Measurements from ENCODE around the gene SLC66A1. TPM values are rescaled to one million over a fixed set of nuclear protein-coding genes. Genes with fewer than 3 reads are reported as not detected.
A peak's percentile ranks its signal among the peaks of the same experiment; 100 is the strongest.

Gene SLC66A1
- total and polyA plus RNA-seq, 5 donors from 2014 or later: 3.2 to 8.7 (median 5.2) TPM

DNA sequence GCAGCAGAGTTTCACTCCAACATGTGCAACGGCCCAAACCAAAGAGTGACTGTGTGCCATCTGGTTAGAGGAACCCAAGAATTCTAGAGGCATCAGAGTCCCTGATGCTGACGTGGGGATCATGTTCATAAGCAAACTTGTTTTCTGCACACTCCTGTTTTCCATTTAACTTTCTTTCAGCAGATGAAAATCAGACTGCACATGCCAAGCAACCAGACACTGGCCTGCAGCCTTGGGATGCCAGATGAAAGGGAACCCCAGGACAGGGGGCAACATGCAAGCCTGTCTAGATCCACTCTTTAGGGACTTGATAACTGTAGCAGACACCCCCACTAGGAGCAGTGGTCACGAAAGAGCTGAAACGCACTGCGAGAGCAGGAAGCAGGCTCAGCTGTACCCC is 56.8 kb downstream of the SLC66A1 start:
- peak overlapping the region in 1 of 3 donors; percentile 84 for H3K27ac Mint-ChIP-seq
- H3K27me3 ChIP-seq (ENCODE audit: control insufficient read depth, insufficient read depth, low read length): no peaks in the 10 kb centered on the region
- H3K36me3 ChIP-seq (ENCODE audit: control insufficient read depth, insufficient read depth, low read length): peaks cover 32% of the 10 kb centered on the region
- H3K9me3 ChIP-seq (ENCODE audit: control insufficient read depth in 2 of 2, low read length in 2 of 2): no peaks in the 10 kb centered on the region
- no peak overlapping the region for H3K27ac ChIP-seq (ENCODE audit: insufficient read depth, low read length, poor library complexity, severe bottlenecking)
- H3K4me3 ChIP-seq (ENCODE audit: low read depth, low read length): no peak overlapping the region
- peaks cover 15% of the 10 kb centered on the region for H3K36me3 Mint-ChIP-seq
- H3K4me1 ChIP-seq (ENCODE audit: control insufficient read depth, insufficient read depth, low read length, poor library complexity, severe bottlenecking): no peaks in the 10 kb centered on the region
- no peaks in the 10 kb centered on the region for H3K9me3 Mint-ChIP-seq
- H3K27me3 Mint-ChIP-seq: no peaks in the 10 kb centered on the region
- H3K4me1 Mint-ChIP-seq: peaks cover 0 to 37% (median 17%) of the 10 kb centered on the region in 4 donors
- no peak for DNase-seq
- H3K4me3 Mint-ChIP-seq: no peak overlapping the region
- no peak for ATAC-seq (ENCODE audit: low read depth in 2 of 2)

DNA sequence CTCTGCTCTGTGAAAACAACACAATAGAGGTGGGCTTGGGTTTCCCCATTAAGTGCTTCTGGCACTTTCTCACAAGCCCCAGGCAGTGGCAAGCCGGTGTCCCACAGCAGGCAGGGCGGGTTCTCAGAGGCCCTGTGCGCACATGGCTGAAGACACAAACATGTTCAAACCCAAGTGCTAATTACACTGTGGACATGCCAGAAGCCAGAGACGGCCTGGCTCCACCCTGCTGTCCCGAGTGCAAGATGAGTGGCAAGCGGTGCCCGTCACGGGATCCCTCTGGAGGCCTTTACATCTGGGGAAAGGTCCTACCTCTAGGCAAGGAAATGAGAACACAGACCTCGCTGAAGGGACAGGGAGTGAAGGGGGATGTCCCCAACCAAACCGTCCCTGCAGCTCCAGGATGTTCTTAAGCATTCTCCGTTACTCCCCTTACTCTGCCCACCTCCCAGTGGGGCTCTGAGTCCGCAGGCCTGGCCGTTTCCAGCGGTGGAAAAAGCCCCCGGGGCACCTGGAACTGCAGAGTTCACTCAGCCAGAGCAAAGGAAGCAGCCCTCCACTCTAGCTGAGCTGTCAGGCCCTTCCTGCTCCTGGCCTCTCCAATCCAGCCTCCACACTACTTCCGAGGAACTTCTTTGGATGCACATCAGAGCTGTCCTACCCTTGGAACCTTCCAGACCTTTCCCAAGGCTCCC is 57.4 kb downstream of the SLC66A1 start:
- Mint-ChIP-seq H3K27ac (peak overlapping the region; percentile 58 to 80 (median 59)), H3K36me3 (peaks cover 15% of the 10 kb centered on the region), H3K9me3 (no peaks in the 10 kb centered on the region), H3K4me3 (no peak overlapping the region), H3K4me1 (peaks cover 0 to 31% (median 15%) of the 10 kb centered on the region in 4 donors), H3K27me3 (no peaks in the 10 kb centered on the region)
- Histone ChIP-seq H3K27ac (ENCODE audit: insufficient read depth, low read length, poor library complexity, severe bottlenecking) (no peak overlapping the region), H3K9me3 (ENCODE audit: control insufficient read depth in 2 of 2, low read length in 2 of 2) (no peaks in the 10 kb centered on the region), H3K27me3 (ENCODE audit: control insufficient read depth, insufficient read depth, low read length) (no peaks in the 10 kb centered on the region), H3K36me3 (ENCODE audit: control insufficient read depth, insufficient read depth, low read length) (peaks cover 37% of the 10 kb centered on the region), H3K4me3 (ENCODE audit: low read depth, low read length) (no peak overlapping the region), H3K4me1 (ENCODE audit: control insufficient read depth, insufficient read depth, low read length, poor library complexity, severe bottlenecking) (no peaks in the 10 kb centered on the region)
- no peak for DNase-seq
- ATAC-seq (ENCODE audit: low read depth in 2 of 2): no peak

DNA sequence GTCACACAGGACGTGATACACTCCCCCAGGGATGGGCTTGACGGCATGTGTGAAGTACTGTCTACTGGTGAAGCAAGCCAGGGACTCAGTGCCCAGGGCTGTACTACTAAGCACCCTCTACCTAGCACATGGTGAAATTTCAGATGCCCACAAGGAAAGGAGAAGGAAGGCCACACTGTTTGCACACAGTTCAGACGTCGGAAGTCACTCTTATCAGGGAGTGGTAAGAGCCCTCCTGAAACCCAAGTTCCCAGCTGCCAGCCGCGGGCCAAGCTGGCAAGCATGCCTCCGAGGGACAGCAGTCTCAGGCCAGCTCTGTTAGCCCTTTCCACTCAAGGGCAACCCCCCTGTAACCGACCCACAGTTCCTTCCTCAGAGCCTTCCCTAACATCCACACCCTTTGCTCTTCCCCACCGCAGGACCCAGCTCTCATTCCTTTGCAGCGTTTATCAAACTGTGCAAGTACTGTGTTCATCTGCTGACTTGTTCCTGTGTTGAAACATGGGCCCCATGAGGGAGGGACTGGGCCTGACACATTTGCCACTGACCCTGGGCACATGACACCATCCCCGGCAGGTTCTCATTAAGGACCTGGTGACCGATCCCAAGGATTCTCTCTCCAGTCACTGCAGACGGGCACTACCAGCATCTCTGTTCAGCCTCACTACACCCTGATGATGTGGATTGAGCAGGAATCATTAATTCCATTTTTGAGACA is 58.5 kb downstream of the SLC66A1 start:
- H3K27ac Mint-ChIP-seq: peak overlapping the region in 1 of 3 donors; percentile 58
- no peak overlapping the region for H3K4me3 Mint-ChIP-seq
- H3K27me3 ChIP-seq (ENCODE audit: control insufficient read depth, insufficient read depth, low read length): no peaks in the 10 kb centered on the region
- H3K36me3 ChIP-seq (ENCODE audit: control insufficient read depth, insufficient read depth, low read length): peaks cover 42% of the 10 kb centered on the region
- peaks cover 0 to 26% (median 14%) of the 10 kb centered on the region in 4 donors for H3K4me1 Mint-ChIP-seq
- H3K4me1 ChIP-seq (ENCODE audit: control insufficient read depth, insufficient read depth, low read length, poor library complexity, severe bottlenecking): no peaks in the 10 kb centered on the region
- DNase-seq (no peak), ATAC-seq (ENCODE audit: low read depth in 2 of 2) (no peak)
- no peaks in the 10 kb centered on the region for H3K9me3 ChIP-seq (ENCODE audit: control insufficient read depth in 2 of 2, low read length in 2 of 2)
- no peaks in the 10 kb centered on the region for H3K27me3 Mint-ChIP-seq
- H3K9me3 Mint-ChIP-seq: no peaks in the 10 kb centered on the region
- peaks cover 11% of the 10 kb centered on the region for H3K36me3 Mint-ChIP-seq
- no peak overlapping the region for H3K27ac ChIP-seq (ENCODE audit: insufficient read depth, low read length, poor library complexity, severe bottlenecking)
- no peak overlapping the region for H3K4me3 ChIP-seq (ENCODE audit: low read depth, low read length)

DNA sequence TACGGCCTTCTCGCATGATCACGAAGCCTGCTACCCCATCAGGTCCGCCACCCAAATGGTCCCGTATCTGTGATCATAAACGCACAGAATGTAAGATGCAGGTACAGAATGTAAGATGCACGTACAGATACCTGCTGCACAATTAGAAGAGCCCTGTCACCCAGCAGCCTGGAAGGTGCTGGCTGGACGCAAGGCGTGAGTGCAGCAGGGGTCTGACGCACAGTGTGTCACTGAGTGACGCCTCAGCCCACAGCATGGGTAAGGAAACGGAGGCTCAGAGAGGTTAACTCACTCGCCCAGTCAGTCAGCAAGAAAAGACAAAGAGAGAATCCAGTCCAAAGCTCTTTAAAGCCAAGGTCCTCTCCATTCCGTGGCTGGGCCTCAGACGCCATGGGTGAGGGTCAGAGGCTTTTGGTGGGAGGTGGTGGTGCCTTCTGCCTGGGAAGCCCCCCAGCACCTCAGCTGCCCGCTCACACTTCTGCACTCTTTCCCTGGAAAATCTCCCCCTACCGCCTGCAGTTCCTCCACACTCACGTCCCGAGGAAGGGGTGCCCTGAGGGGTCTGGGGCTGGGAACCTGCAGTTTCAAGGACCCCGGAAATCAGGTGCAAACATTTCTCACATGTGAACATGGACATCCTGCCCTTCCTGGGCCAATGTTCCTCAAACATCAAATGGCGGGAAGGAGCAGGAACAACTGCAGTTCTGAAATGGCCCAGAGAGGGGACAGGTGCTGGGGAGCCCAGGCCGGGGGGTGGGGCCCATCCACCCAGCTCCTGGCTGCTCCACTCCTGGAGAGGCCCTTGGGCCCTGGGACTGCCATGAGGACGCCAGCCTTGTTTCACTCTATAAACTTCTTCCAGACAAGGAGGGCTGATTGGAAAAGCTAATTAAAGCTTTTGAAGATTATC is 59.4 kb downstream of the SLC66A1 start:
- ATAC-seq (ENCODE audit: low read depth in 2 of 2) (no peak), DNase-seq (no peak)
- H3K27ac ChIP-seq (ENCODE audit: insufficient read depth, low read length, poor library complexity, severe bottlenecking): no peak overlapping the region
- Mint-ChIP-seq H3K27ac (peak overlapping the region in 1 of 3 donors; percentile 58), H3K27me3 (no peaks in the 10 kb centered on the region), H3K4me1 (peaks cover 0 to 26% (median 10%) of the 10 kb centered on the region in 4 donors), H3K4me3 (no peak overlapping the region), H3K36me3 (peaks cover 11% of the 10 kb centered on the region), H3K9me3 (no peaks in the 10 kb centered on the region)
- no peaks in the 10 kb centered on the region for H3K4me1 ChIP-seq (ENCODE audit: control insufficient read depth, insufficient read depth, low read length, poor library complexity, severe bottlenecking)
- H3K27me3 ChIP-seq (ENCODE audit: control insufficient read depth, insufficient read depth, low read length): no peaks in the 10 kb centered on the region
- no peaks in the 10 kb centered on the region for H3K9me3 ChIP-seq (ENCODE audit: control insufficient read depth in 2 of 2, low read length in 2 of 2)
- H3K36me3 ChIP-seq (ENCODE audit: control insufficient read depth, insufficient read depth, low read length): peaks cover 50% of the 10 kb centered on the region
- no peak overlapping the region for H3K4me3 ChIP-seq (ENCODE audit: low read depth, low read length)

DNA sequence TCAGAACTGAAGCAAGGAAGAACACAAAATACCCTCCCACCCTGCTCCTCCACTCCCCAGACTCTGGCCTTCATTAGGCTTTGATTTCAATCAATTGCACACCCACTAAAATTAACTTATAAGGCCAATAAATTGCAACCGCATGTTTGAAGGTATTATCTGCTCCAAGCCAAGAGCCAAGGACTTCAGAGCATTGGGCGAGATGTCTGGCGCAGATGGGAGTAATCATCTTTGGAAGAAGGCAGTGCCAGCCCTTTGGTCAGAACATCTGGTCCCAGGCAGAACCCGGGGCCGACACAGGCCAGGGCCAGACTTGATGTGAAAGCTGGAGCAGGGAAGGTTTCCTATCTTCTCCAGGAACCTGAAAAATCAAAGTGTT is 60.0 kb downstream of the SLC66A1 start:
- Histone ChIP-seq H3K36me3 (ENCODE audit: control insufficient read depth, insufficient read depth, low read length) (peaks cover 57% of the 10 kb centered on the region), H3K27ac (ENCODE audit: insufficient read depth, low read length, poor library complexity, severe bottlenecking) (no peak overlapping the region), H3K4me1 (ENCODE audit: control insufficient read depth, insufficient read depth, low read length, poor library complexity, severe bottlenecking) (no peaks in the 10 kb centered on the region), H3K27me3 (ENCODE audit: control insufficient read depth, insufficient read depth, low read length) (no peaks in the 10 kb centered on the region), H3K4me3 (ENCODE audit: low read depth, low read length) (no peak overlapping the region), H3K9me3 (ENCODE audit: control insufficient read depth in 2 of 2, low read length in 2 of 2) (no peaks in the 10 kb centered on the region)
- no peak for ATAC-seq (ENCODE audit: low read depth in 2 of 2)
- Mint-ChIP-seq H3K9me3 (no peaks in the 10 kb centered on the region), H3K36me3 (peaks cover 17% of the 10 kb centered on the region), H3K4me3 (no peak overlapping the region), H3K27ac (no peak overlapping the region), H3K4me1 (peaks cover 5 to 27% (median 10%) of the 10 kb centered on the region in 4 donors), H3K27me3 (no peaks in the 10 kb centered on the region)
- DNase-seq: no peak

DNA sequence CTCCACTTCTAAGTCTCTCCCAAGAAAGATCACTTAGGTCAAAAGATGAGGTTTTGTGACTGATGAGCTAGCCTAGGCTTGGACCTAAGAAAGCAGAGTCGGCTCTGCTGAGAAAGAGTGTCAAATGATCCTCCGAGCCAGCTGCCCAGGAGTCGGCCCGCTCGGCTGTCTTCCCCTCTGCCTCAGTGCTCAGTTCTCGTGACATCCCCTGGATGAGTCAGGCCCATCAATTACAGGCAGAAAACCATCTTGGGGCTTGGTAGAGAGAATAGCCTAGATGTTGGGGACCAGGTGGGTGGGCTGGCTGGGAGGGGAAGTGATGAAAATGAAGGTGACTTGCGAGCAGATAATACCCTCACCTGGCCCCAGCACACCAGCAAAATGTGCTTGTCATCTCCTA is 60.5 kb downstream of the SLC66A1 start:
- no peaks in the 10 kb centered on the region for H3K27me3 Mint-ChIP-seq
- no peak overlapping the region for H3K4me3 ChIP-seq (ENCODE audit: low read depth, low read length)
- H3K36me3 Mint-ChIP-seq: peaks cover 19% of the 10 kb centered on the region
- no peak overlapping the region for H3K27ac Mint-ChIP-seq
- DNase-seq: no peak
- H3K9me3 Mint-ChIP-seq: no peaks in the 10 kb centered on the region
- no peak overlapping the region for H3K4me3 Mint-ChIP-seq
- peaks cover 61% of the 10 kb centered on the region for H3K36me3 ChIP-seq (ENCODE audit: control insufficient read depth, insufficient read depth, low read length)
- no peak for ATAC-seq (ENCODE audit: low read depth in 2 of 2)
- H3K27ac ChIP-seq (ENCODE audit: insufficient read depth, low read length, poor library complexity, severe bottlenecking): no peak overlapping the region
- no peaks in the 10 kb centered on the region for H3K4me1 ChIP-seq (ENCODE audit: control insufficient read depth, insufficient read depth, low read length, poor library complexity, severe bottlenecking)
- H3K27me3 ChIP-seq (ENCODE audit: control insufficient read depth, insufficient read depth, low read length): no peaks in the 10 kb centered on the region
- no peaks in the 10 kb centered on the region for H3K9me3 ChIP-seq (ENCODE audit: control insufficient read depth in 2 of 2, low read length in 2 of 2)
- H3K4me1 Mint-ChIP-seq: peaks cover 5 to 24% (median 9%) of the 10 kb centered on the region in 4 donors

DNA sequence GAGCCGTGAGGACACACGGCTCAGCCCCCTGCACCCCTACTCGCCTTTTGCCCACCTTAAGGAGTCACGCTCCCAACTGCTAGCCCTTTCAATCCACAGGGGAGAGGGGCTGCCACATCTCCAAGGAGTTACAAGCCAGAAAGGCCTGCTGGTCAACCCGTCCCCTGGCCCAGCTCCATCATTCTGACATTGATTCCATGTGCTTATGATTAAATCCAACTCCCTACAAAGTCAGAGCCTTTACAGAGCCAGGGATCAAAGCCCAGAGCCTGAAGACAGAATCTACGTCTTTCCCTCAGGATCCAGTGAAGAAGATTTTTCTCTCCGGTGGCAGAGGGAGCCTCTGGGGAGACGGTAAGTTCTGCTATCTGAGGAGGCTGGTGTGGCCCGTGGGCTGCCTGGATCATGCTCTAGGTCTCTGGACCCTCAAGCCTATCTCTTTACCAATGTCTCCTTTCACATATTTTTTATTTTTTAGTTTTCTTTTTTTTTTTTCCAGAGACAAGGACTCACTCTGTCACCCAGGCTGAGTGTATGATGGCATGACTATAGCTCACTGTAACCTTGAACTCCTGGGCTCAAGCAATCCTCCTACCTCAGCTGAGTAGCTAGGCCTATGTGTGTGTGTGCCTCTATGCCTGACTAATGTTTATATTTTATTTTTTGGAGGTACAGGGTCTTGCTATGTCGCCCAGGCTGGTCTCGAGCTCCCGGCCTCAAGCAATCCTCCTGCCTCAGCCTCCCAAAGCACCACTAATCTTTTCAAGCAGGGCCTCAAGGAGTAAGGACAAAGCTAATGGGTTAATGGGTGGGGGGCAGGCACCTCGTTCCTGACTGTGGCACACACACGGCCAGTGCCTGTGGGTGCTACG is 61.3 kb downstream of the SLC66A1 start:
- no peak overlapping the region for H3K4me3 ChIP-seq (ENCODE audit: low read depth, low read length)
- no peak for ATAC-seq (ENCODE audit: low read depth in 2 of 2)

More for the DNA sequence above, 61.3 kb downstream of the SLC66A1 start:
- DNase-seq: no peak
- peaks cover 28% of the 10 kb centered on the region for H3K36me3 Mint-ChIP-seq
- Histone ChIP-seq H3K27me3 (ENCODE audit: control insufficient read depth, insufficient read depth, low read length) (no peaks in the 10 kb centered on the region), H3K27ac (ENCODE audit: insufficient read depth, low read length, poor library complexity, severe bottlenecking) (no peak overlapping the region), H3K4me1 (ENCODE audit: control insufficient read depth, insufficient read depth, low read length, poor library complexity, severe bottlenecking) (no peaks in the 10 kb centered on the region), H3K9me3 (ENCODE audit: control insufficient read depth in 2 of 2, low read length in 2 of 2) (no peaks in the 10 kb centered on the region), H3K36me3 (ENCODE audit: control insufficient read depth, insufficient read depth, low read length) (peaks cover 69% of the 10 kb centered on the region)
- no peak overlapping the region for H3K27ac Mint-ChIP-seq
- no peaks in the 10 kb centered on the region for H3K27me3 Mint-ChIP-seq
- H3K9me3 Mint-ChIP-seq: no peaks in the 10 kb centered on the region
- peaks cover 5 to 25% (median 12%) of the 10 kb centered on the region in 4 donors for H3K4me1 Mint-ChIP-seq
- H3K4me3 Mint-ChIP-seq: no peak overlapping the region
